GM19468 (cell line): Measurements from ENCODE around the gene MESP1.

Experiments
- ATAC-seq: cut with Tn5 transposase; IDR thresholded peaks from one replicate; pipeline ENCODE4 v1.9.1; 2021; ENCODE audit warnings: mild to moderate bottlenecking, moderate library complexity, moderate number of reproducible peaks; ENCODE audit not compliant: unreplicated experiment; ENCODE audit errors: extremely low read depth

The MESP1 gene

GRCh38 chr15:89781891-89782618 lies 31.0 kb upstream of the MESP1 start:
- ATAC-seq, result no peak

GRCh38 chr15:89781055-89781454 lies 30.0 kb upstream of the MESP1 start:
- no peak for ATAC-seq

GRCh38 chr15:89780601-89781000 lies 29.6 kb upstream of the MESP1 start:
- ATAC-seq, result no peak

- ATAC-seq, result no peak
These were observed 27.8 kb upstream of the MESP1 start for GRCh38 chr15:89778861-89779260.

- no peak for ATAC-seq
These were observed 26.8 kb upstream of the MESP1 start for GRCh38 chr15:89777782-89778380.

GRCh38 chr15:89777073-89777751 lies 26.2 kb upstream of the MESP1 start:
- no peak for ATAC-seq

- ATAC-seq, result no peak
These were observed 25.4 kb upstream of the MESP1 start, which contains the start of gene MESP2 for GRCh38 chr15:89776274-89777072. TSS of gene MESP2 (plus strand) at chr15:89776332. CDS start at chr15:89776358, 26 bp downstream.

GRCh38 chr15:89775815-89776214 lies 24.8 kb upstream of the MESP1 start:
- no peak for ATAC-seq

- ATAC-seq, result no peak
These were observed 23.4 kb upstream of the MESP1 start for GRCh38 chr15:89774492-89774891.

GRCh38 chr15:89772932-89773583 lies 22.0 kb upstream of the MESP1 start:
- ATAC-seq, result no peak

- ATAC-seq, result no peak
These were observed 19.0 kb upstream of the MESP1 start for GRCh38 chr15:89770041-89770440.

GRCh38 chr15:89769366-89769765 lies 18.3 kb upstream of the MESP1 start:
- ATAC-seq, result no peak

- ATAC-seq, result no peak
These were observed 17.0 kb upstream of the MESP1 start for GRCh38 chr15:89768071-89768500.

GRCh38 chr15:89767411-89767915 lies 16.4 kb upstream of the MESP1 start:
- no peak for ATAC-seq

- ATAC-seq, result no peak
These were observed 15.6 kb upstream of the MESP1 start for GRCh38 chr15:89766357-89767311.

- ATAC-seq, result no peak
These were observed 14.6 kb upstream of the MESP1 start for GRCh38 chr15:89765694-89766093.

- ATAC-seq, result no peak
These were observed 10.9 kb upstream of the MESP1 start for GRCh38 chr15:89761929-89762328.

GRCh38 chr15:89761009-89761831 lies 10.2 kb upstream of the MESP1 start:
- ATAC-seq, result no peak
